GF-D8 (cell line): ENCODE measurements around the gene CELSR1.

Experiments
- DNase-seq: peaks from one replicate; lab custom pipeline; 2025; lab: John Stamatoyannopoulos, UW

CELSR1 gene

GRCh38 chr22:46459347-46460065, 77.9 kb downstream of the CELSR1 start:
- DNase-seq: no peak

GRCh38 chr22:46458525-46458924, 78.9 kb downstream of the CELSR1 start:
- DNase-seq: no peak

GRCh38 chr22:46457502-46458488, 79.6 kb downstream of the CELSR1 start:
- DNase-seq: no peak

- no peak for DNase-seq
Observed at GRCh38 chr22:46456818-46457163, 80.6 kb downstream of the CELSR1 start.

GRCh38 chr22:46455446-46455845, 82.0 kb downstream of the CELSR1 start:
- DNase-seq: no peak

- no peak for DNase-seq
Observed at GRCh38 chr22:46454504-46455269, 82.7 kb downstream of the CELSR1 start.

- no peak for DNase-seq
Observed at GRCh38 chr22:46453829-46454503, 83.5 kb downstream of the CELSR1 start.

GRCh38 chr22:46453006-46453828, 84.2 kb downstream of the CELSR1 start:
- no peak for DNase-seq

GRCh38 chr22:46452195-46453005, 85.0 kb downstream of the CELSR1 start:
- DNase-seq: no peak

- DNase-seq: no peak
Observed at GRCh38 chr22:46451741-46452140, 85.7 kb downstream of the CELSR1 start.

- DNase-seq: no peak
Observed at GRCh38 chr22:46450931-46451561, 86.4 kb downstream of the CELSR1 start.

- no peak for DNase-seq
Observed at GRCh38 chr22:46449974-46450745, 87.3 kb downstream of the CELSR1 start.

GRCh38 chr22:46449116-46449691, 88.2 kb downstream of the CELSR1 start:
- no peak for DNase-seq

GRCh38 chr22:46448333-46448732, 89.1 kb downstream of the CELSR1 start:
- DNase-seq: no peak

- no peak for DNase-seq
Observed at GRCh38 chr22:46447906-46448305, 89.5 kb downstream of the CELSR1 start.

GRCh38 chr22:46446799-46447198, 90.6 kb downstream of the CELSR1 start:
- DNase-seq: no peak

- DNase-seq: no peak
Observed at GRCh38 chr22:46445771-46446420, 91.5 kb downstream of the CELSR1 start.

- no peak for DNase-seq
Observed at GRCh38 chr22:46444390-46444854, 93.0 kb downstream of the CELSR1 start.
